B cell (primary cell): ENCODE results near the gene AUTS2. TPM values are rescaled to one million over a fixed set of nuclear protein-coding genes. Genes with fewer than 3 reads are reported as not detected.

Experiments used
- ATAC-seq: fragments of 200-7000 bp; cut with Tn5 transposase; one replicate; pipeline ENCODE4 v1.10.0; 2021; ENCODE audit warnings: low read depth, mild to moderate bottlenecking, moderate number of reproducible peaks, moderate library complexity
- CTCF ChIA-PET: fragments of 350-600 bp; sonication (Branson Sonifier 250); formaldehyde crosslinking; loops from one replicate; lab custom pipeline; 2021; ENCODE audit warnings: antibody characterized with exemption, inconsistent platforms; lab: Charles Lee
- POLR2A ChIA-PET: fragments of 350-600 bp; sonication (Branson Sonifier 250); formaldehyde crosslinking; loops from one replicate; lab custom pipeline; 2021; ENCODE audit warnings: antibody characterized with exemption; lab: Charles Lee
- DNase-seq: peaks from one replicate; pipeline ENCODE4 v3.0.0; 2013
- H2AFZ ChIP-seq: 2 replicates; pipeline ENCODE4 v1.6.1; 2012; ENCODE audit warnings: mild to moderate bottlenecking, low read depth, low read length; ENCODE audit not compliant: insufficient read depth, poor library complexity, severe bottlenecking
- H3K27ac ChIP-seq, 2 donors: 1 replicate in 1 of 2; 2 replicates in 1 of 2; pipeline ENCODE4 v1.5.1; 2012 to 2013; ENCODE audit warnings: low read length in 2 of 2, mild to moderate bottlenecking in 2 of 2, moderate library complexity in 1 of 2
- H3K27me3 ChIP-seq, 4 experiments: fragments of 200-600 bp in 1 of 4; sonication (generic) in 1 of 4; replicated peaks in 1 of 4; 1 replicate in 2 of 4; 2 replicates in 2 of 4; pipeline versions ENCODE4 v1.6.1 to v1.7.0; 2013 to 2016; ENCODE audit warnings: low read length in 3 of 4, mild to moderate bottlenecking in 2 of 4, mixed read lengths in 1 of 4, moderate library complexity in 1 of 4; ENCODE audit not compliant: insufficient read depth in 4 of 4, control insufficient read depth in 3 of 4; ENCODE audit errors: control extremely low read depth in 1 of 4
- H3K36me3 ChIP-seq, 2 experiments: replicated peaks in 1 of 2; 1 replicate in 1 of 2; 2 replicates in 1 of 2; pipeline versions ENCODE4 v1.6.1 to v1.7.1; 2013; ENCODE audit warnings: low read length in 1 of 2; ENCODE audit not compliant: insufficient read depth in 2 of 2, control insufficient read depth in 1 of 2; ENCODE audit errors: control extremely low read depth in 1 of 2, extremely low read depth in 1 of 2
- H3K4me1 ChIP-seq, 2 donors: fragments of 200-600 bp in 1 of 2; sonication (generic) in 1 of 2; 1 replicate in 1 of 2; 2 replicates in 1 of 2; pipeline versions ENCODE4 v1.5.1 to v1.6.1; 2013 to 2017; ENCODE audit warnings: low read length in 2 of 2; ENCODE audit not compliant: control insufficient read depth in 2 of 2, insufficient read depth in 2 of 2
- H3K4me2 ChIP-seq: replicated peaks from 2 replicates; pipeline ENCODE3; 2012; ENCODE audit warnings: mild to moderate bottlenecking, low read depth, low read length; ENCODE audit not compliant: poor library complexity, severe bottlenecking
- H3K4me3 ChIP-seq, 5 experiments: fragments of 200-600 bp in 1 of 5; sonication (generic) in 1 of 5; 1 replicate in 3 of 5; 2 replicates in 2 of 5; pipeline versions ENCODE4 v1.5.1 to v1.7.0; 2011 to 2016; ENCODE audit warnings: low read length in 4 of 5, mild to moderate bottlenecking in 4 of 5, low read depth in 2 of 5, control low read depth in 1 of 5, moderate library complexity in 1 of 5; ENCODE audit not compliant: insufficient read depth in 1 of 5; ENCODE audit errors: control extremely low read depth in 1 of 5, extremely low read depth in 1 of 5
- H3K79me2 ChIP-seq: fragments of 200-600 bp; sonication (generic); one replicate; pipeline ENCODE4 v1.6.0; 2016; ENCODE audit warnings: low read length; ENCODE audit not compliant: control insufficient read depth, insufficient read depth
- H3K9ac ChIP-seq: fragments of 200-600 bp; sonication (generic); 2 replicates; pipeline ENCODE4 v1.6.1; 2017; ENCODE audit warnings: mild to moderate bottlenecking, low read length, moderate library complexity
- H3K9me3 ChIP-seq, 3 donors: one replicate each; pipeline versions ENCODE4 v1.6.1 to v1.7.1; 2013; ENCODE audit warnings: low read length in 2 of 3; ENCODE audit not compliant: control insufficient read depth in 2 of 3, insufficient read depth in 1 of 3; ENCODE audit errors: control extremely low read depth in 1 of 3
- H4K20me1 ChIP-seq: 2 replicates; pipeline ENCODE4 v1.6.0; 2012; ENCODE audit warnings: mild to moderate bottlenecking, low read length; ENCODE audit not compliant: insufficient read depth, control insufficient read depth, poor library complexity, severe bottlenecking
- H3K27ac Mint-ChIP-seq: one replicate; pipeline ENCODE4 v1.8.0; 2021; ENCODE audit warnings: mixed read lengths
- H3K27me3 Mint-ChIP-seq: one replicate; pipeline ENCODE4 v1.8.0; 2021; ENCODE audit warnings: mixed read lengths
- H3K4me1 Mint-ChIP-seq: one replicate; pipeline ENCODE4 v1.8.0; 2021; ENCODE audit warnings: mixed read lengths
- H3K4me3 Mint-ChIP-seq: one replicate; pipeline ENCODE4 v1.8.0; 2021; ENCODE audit warnings: mixed read lengths
- H3K9me3 Mint-ChIP-seq: one replicate; pipeline ENCODE4 v1.8.0; 2022; ENCODE audit warnings: mixed read lengths; ENCODE audit not compliant: insufficient read depth
- CTCF ChIP-seq: fragments of 200-600 bp; IDR thresholded peaks from one replicate; pipeline ENCODE4 v1.8.0; 2022; ENCODE audit warnings: antibody characterized with exemption, mild to moderate bottlenecking
- EZH2 ChIP-seq: IDR thresholded peaks from 2 replicates; pipeline ENCODE4 v1.6.1; 2012; ENCODE audit warnings: borderline replicate concordance, low read depth, mild to moderate bottlenecking, moderate library complexity, low read length; ENCODE audit not compliant: insufficient read depth, poor library complexity, severe bottlenecking
- WGBS: methylation state at CpG from one replicate; pipeline ENCODE4 v1.1.5; 2013; ENCODE audit warnings: missing lambda C conversion rate; ENCODE audit not compliant: insufficient coverage; 5-methylcytosine and 5-hydroxymethylcytosine counted together
- intact Hi-C: fragments of 100-400 bp; cut with micrococcal nuclease; formaldehyde crosslinking; loops from one replicate; pipeline ENCODE4 v1.10.0; 2022
- polyA plus RNA-seq: library from polyadenylated mRNA; depleted of rRNA; stranded (reverse); fragments of >200 nt; gene quantifications from 2 replicates; pipeline ENCODE4 v1.2.3, GENCODE V29; 2012
- total RNA-seq, 2 donors: library from RNA; stranded (reverse); fragments of 120-200 nt in 1 of 2; gene quantifications; 1 replicate in 1 of 2; 2 replicates in 1 of 2; pipeline versions ENCODE4 v1.2.3 to v1.2.4, GENCODE V29; 2013 to 2022

Gene AUTS2
- total and polyA plus RNA-seq, 2 donors (not counting 1 experiment from before 2014, with no cell fraction given) = 22.3 to 35.0 TPM

- TF ChIP-seq CTCF (no peak), EZH2 (no peak)
- ATAC-seq = no peak
- 89% methylated on average over 1 of the region's 3 CpGs for WGBS
- Histone ChIP-seq H3K9me3 (no peaks in the 10 kb centered on the region), H3K79me2 (no peaks in the 10 kb centered on the region), H3K4me3 (no peak overlapping the region), H3K36me3 (no peaks in the 10 kb centered on the region), H3K4me2 (no peak overlapping the region), H3K4me1 (peaks cover 14 to 16% of the 10 kb centered on the region in 2 donors), H2AFZ (no peak overlapping the region), H3K27me3 (no peaks in the 10 kb centered on the region), H3K9ac (no peak overlapping the region), H3K27ac (no peak overlapping the region), H4K20me1 (no peaks in the 10 kb centered on the region)
- Mint-ChIP-seq H3K9me3 (no peaks in the 10 kb centered on the region), H3K4me1 (peaks cover 17% of the 10 kb centered on the region), H3K4me3 (no peak overlapping the region), H3K27me3 (no peaks in the 10 kb centered on the region), H3K27ac (no peak overlapping the region)
- CTCF ChIA-PET = no interaction called here
- POLR2A ChIA-PET = no interaction called here
- DNase-seq = peak; percentile 4
- intact Hi-C loops = no loop called here
Measured at GRCh38 chr7:70239918-70240317, 641.6 kb downstream of the AUTS2 start.

GRCh38 chr7:70240873-70241272 is 642.6 kb downstream of the AUTS2 start:
- H3K4me3 ChIP-seq = no peak overlapping the region
- no peaks in the 10 kb centered on the region for H3K27me3 Mint-ChIP-seq
- no peak overlapping the region for H3K4me3 Mint-ChIP-seq
- no peak overlapping the region for H3K27ac Mint-ChIP-seq
- no peaks in the 10 kb centered on the region for H3K27me3 ChIP-seq
- no peaks in the 10 kb centered on the region for H3K9me3 ChIP-seq
- H3K9ac ChIP-seq = no peak overlapping the region
- no peaks in the 10 kb centered on the region for H3K9me3 Mint-ChIP-seq
- H3K4me1 Mint-ChIP-seq = peaks cover 17% of the 10 kb centered on the region
- H4K20me1 ChIP-seq = no peaks in the 10 kb centered on the region
- H3K4me1 ChIP-seq = peaks cover 14 to 16% of the 10 kb centered on the region in 2 donors
- WGBS = no CpG with 5 or more reads among the region's 2 CpGs
- CTCF ChIA-PET = no interaction called here
- intact Hi-C loops = no loop called here
- TF ChIP-seq EZH2 (no peak), CTCF (no peak)
- H3K27ac ChIP-seq = no peak overlapping the region
- DNase-seq = no peak
- H2AFZ ChIP-seq = no peak overlapping the region
- ATAC-seq = no peak
- no peaks in the 10 kb centered on the region for H3K79me2 ChIP-seq
- POLR2A ChIA-PET = no interaction called here
- no peak overlapping the region for H3K4me2 ChIP-seq
- H3K36me3 ChIP-seq = no peaks in the 10 kb centered on the region
